Stimulated activated CD4-positive, alpha-beta T cell treated with anti-CD3 and anti-CD28 coated beads, Interleukin-2, amount 100 ng/mL, for 24 hours (primary cell): ENCODE data around the gene SERPINA4.
"Not testable (repeated sequence)": the region's sequence is repeated elsewhere in the genome, so short reads cannot be mapped to it uniquely, and the experiment has no call there.

Experiments used
- DNase-seq, 2 donors: peaks; one replicate each; pipeline ENCODE4 v3.0.0-alpha.2; 2020

The SERPINA4 gene

DNA sequence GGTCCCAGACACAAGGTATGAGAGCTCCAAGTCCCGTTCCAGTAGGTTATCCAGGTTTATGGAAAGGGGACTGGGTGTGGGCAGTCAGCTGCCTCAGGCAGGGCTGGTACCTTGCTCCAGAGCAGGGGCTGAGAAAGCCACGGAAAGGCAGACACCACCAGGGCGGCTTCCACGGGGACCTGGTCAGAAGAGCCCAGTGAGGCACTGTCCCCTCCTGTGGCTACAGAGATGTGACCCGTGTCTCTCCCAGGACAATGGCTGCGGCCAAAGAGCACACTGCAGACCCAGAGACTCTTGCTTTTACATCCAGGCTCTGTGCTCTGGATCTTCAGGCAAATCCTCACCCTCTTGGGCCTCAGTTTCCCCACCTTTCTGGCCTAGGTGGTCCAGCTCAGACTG lies 8.8 kb downstream of the SERPINA4 start:
- DNase-seq, result no peak

DNA sequence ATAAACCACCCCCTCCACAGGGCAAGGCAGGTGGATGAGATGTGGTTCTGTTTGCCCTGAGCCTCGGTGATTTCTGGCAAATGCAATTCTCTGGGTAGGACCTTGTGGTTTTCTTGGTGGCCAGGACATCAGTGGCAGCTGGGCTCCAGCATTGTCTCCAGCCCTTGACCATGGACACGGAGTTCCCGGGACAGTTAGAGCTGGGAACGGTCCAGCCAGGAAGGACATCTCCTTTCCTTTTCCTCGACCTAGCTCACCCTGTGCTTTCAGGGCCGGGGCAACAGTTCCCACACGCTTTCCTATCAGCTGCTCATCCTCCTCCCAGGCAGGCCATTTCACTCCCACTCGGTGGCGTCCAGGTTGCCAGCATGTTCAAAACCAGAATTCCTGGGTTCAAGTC lies 9.2 kb downstream of the SERPINA4 start:
- DNase-seq, result no peak

DNA sequence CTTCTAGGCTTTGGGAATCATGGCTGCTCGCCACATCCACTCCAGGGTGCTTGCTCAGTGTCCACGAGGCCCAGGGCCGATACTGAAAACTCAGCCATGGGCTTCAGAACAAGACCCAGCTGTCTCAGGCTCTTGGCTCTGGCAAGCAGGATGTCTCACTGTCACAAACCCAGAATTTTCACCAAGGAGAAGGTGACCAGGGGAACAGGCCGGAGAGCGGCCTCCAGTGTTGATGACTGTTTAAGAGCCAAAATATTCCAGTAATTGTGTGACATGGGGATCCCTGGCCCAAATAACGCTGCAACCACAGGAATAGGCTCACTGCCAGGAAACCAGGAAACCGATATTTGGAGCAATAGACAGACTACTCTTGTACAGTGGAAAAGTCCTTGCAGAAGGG lies 10.2 kb downstream of the SERPINA4 start:
- DNase-seq, result no peak

DNA sequence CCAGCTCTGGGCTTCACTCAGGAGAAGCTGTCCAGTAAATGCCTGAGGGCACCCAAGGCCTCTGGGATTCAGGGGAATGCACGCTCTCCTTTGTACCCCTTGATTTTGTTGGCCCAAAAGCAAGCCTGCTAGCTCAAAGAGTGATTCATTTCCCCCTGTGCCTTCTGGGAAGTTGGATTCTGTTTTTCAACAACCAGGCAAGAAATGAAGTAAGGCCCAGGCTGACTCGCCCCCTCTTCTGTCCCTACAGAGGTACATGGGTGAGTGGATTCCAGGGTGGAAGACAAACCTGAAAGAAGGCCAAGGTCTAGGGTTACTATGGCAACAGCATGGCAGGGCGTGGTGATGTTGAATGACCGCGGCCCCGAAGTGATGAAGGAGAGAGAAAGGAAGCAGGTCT lies 10.7 kb downstream of the SERPINA4 start:
- DNase-seq, result no peak

GRCh38 chr14:94572637-94573303 lies 11.5 kb downstream of the SERPINA4 start:
- DNase-seq, result no peak

GRCh38 chr14:94573475-94574277 lies 12.4 kb downstream of the SERPINA4 start:
- DNase-seq, result no peak

DNA sequence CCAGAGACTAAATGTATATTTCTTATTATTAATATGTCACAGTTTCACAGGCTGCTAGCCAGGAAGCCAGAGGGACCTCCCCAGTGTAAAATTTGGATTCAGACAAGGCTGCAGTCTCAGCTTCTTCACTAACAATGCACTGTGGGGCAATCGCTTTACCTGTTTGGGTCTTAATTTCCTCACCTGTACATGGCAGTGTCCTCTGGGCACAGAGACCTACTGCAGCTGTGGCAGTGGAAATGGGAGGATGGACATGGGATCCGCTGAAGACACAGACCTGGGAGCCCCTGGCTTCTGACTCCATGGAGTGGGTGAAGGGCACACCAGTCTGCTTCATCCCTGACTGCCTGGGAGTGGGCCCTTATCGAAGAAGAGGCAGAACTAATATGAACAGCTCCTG lies 13.1 kb downstream of the SERPINA4 start:
- no peak for DNase-seq

GRCh38 chr14:94575730-94576585 lies 14.7 kb downstream of the SERPINA4 start:
- no peak for DNase-seq

DNA sequence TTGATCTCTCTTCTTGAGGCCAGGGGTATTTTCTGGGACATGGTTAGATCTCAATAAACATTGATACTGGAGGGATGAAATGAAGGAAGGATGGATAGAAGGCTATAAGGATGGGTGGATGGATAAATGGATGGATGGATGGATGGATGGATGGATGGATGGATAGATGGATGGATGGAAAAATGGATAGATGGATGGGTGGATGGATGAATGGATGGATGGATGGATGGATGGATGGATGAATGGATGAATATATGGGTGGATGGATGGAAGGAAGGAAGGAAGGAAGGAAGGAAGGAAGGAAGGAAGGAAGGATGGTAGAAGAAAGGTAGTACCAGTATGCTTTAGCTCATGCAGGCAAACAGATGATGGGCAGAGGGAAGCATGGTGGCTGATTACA lies 16.2 kb downstream of the SERPINA4 start:
- DNase-seq, result not testable (repeated sequence)

GRCh38 chr14:94578712-94579111 lies 17.5 kb downstream of the SERPINA4 start:
- DNase-seq, result no peak

DNA sequence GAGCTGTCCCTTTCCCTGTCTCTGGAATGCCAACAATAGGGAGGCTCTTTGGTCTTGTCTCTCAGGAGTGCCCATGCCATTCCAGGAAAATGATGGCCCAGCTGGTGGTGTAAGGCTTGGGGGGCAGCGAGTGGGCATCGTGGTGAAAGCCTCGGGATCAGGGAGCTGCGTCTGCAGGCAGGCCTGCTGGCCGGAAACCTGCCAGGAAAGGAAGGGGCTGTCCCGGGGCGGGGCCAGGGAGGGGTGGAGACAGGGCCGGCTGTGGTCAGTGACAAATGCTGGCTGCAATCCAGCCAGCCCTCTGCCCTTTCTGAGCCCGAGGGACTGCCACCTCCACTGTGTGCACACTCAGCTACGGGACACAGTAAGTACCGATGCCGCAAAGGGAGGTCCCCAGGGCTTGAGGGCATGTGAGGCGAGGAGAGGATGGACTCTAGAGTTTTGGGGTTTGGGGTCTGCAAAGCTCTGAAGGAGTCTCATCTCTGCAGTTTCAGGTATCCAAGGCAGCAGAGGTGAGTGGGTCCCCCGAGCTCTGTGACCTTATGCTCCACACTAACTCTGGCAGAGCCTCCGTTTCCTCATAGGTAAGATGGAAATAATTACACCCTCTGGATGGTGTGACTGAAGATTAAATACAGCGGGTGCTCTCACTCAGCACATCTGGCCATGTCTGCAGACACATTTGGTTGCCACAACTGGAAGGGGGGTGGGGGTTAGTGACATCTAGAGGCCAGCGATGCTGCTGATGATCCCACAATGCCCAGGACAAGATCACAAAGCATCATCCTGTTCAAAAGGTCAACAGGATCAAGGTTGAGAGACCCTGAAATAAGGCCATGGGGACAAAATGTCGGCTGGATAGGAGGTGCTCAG lies 20.1 kb downstream of the SERPINA4 start, which contains the start of gene SERPINA5:
TSS of gene SERPINA5 (plus strand) at position 300 of the 873 bp plus-strand sequence. CDS start 5,937 bp downstream, outside the sequence.
- no peak for DNase-seq

DNA sequence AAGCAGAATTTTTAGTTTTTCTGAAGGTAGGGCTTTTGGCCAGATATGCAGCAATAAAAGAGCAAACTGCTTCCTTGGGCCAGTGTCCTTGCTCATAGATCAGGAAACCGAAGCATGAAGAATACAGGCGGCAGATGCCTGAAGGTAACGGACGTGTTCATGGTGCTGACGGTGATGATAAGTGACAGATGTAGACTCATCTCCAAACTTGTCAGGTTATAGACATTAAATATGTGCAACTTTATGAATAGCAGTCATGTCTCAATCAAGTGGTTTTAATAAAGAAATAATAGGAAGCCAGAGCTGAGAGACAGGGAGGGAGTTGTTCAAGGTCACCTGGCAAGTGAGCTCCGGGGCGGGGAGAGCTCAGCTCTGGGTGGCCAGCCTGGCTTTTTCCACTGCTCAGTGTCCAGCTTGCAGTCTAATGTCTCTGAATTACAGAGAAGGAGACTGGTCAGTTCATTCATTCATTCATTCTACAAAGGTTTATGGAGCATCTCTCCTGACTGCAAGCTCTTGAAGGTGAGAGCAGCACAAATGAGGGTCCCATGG lies 21.0 kb downstream of the SERPINA4 start:
- DNase-seq, result no peak

DNA sequence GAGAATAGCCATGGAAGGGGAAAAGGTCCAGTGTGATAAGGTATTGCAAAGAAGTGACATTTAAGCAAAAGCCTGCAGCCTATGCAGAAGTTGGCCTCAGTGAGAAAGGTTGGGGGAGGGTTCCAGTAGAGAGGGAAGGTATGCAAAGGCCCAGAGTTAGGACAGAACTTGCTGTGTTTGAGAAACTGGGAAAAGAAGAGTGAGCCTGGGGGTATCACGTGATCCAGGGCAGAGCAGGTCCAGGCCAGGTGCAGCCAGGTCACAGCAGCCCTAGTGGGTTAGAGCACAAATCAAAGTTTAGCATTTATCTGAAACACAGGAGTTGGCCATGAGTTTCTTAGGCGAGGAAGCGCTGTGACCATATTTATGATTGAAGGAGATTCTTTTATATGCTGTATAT lies 21.6 kb downstream of the SERPINA4 start:
- no peak for DNase-seq

GRCh38 chr14:94583557-94583956 lies 22.3 kb downstream of the SERPINA4 start:
- no peak for DNase-seq

- DNase-seq, result no peak
These were observed 23.5 kb downstream of the SERPINA4 start for GRCh38 chr14:94584591-94585280.

DNA sequence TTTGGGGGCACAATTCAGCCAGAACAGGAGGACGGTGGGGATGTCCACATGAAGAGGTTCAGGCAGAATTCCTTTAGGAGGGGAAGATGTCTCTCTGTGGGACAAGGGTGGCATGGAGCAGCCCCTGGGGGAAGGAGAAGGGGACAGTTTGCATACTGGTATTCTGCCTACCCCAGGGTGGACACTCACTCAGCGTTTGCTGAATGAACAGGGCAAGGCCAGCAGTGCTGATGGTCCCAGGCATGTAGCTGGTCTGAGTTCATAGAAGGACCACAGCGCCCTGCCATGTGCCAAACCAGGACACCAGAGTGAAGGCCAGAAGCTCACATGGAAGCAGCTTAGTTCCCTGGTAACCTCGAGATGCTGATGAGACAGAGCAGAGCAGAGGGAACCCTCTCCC lies 25.4 kb downstream of the SERPINA4 start:
- no peak for DNase-seq

DNA sequence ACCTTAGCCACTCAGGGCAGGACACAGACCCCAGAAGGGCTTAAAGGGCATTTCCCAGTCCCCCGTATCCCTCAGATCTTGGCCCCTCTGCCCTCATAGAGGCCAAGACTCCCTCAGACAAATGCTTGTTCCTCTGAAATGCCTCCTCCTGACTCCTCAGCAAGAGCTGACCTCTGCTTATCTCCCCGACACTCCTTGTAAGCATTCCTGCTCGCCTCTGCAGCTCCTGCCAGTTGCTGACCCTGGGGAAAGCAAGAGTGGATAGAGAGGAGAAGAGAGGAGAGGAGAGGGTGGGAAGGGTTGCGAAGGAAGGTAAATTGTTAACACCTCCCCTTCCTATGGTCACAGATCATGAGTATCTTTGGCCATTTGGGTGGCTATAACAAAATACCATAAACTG lies 27.1 kb downstream of the SERPINA4 start:
- DNase-seq, result no peak

GRCh38 chr14:94591073-94591472 lies 29.8 kb downstream of the SERPINA4 start:
- DNase-seq, result no peak

DNA sequence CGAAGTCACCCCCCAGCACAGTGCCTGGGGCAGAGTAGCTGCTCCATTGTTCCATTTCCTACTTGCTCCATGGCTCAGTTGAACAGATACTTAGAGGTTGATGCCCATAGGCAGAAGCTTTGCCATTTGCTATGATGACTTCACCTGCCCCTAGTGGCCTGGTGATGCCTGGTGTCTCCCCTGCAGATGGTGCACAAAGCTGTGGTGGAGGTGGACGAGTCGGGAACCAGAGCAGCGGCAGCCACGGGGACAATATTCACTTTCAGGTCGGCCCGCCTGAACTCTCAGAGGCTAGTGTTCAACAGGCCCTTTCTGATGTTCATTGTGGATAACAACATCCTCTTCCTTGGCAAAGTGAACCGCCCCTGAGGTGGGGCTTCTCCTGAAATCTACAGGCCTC lies 30.6 kb downstream of the SERPINA4 start:
- DNase-seq, result no peak

DNA sequence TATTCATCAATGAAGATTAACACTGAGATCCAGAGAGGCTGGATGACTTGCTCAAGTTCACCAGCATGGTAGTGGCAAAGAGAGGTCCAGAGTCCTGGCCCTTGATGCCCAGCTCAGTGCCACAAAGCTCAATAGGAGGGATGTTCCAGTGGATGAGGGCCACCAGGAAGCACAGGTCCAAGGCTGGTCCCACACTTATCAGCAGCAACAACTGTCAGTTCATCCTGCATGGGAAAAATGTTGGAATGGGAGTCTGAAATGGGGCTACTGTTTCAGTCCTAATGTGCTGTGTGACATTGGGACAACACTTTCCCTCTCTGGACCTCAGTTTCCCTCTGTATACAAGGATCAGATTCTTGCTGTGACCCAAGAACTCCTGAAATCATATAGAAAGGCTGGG lies 31.2 kb downstream of the SERPINA4 start:
- DNase-seq, result no peak

DNA sequence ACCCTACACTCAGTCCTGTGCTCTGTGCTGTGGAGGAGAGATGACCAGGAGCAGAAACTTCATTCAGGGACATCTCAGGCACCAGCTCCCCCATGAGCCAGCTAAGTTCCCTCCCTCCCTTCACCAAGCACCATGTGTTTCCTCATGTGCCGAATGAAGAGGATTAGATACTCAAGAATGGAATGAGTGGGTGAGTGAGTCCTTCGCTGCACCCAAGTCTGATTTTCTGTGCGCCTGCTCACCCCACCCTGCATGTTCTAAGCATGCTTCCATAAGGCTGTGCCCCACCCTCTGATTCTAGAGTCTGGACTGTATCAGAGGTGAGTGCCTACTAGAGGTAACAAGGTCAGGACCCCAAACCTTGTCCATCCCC lies 32.1 kb downstream of the SERPINA4 start:
- DNase-seq, result no peak
